T-helper 2 cell treated with Interferon-gamma antibody and Interleukin-4, amounts not matched to agents 5 μg/mL and 100 μg/mL, for 36 hours (primary cell): ENCODE data around the gene RELN.

Source experiments
- DNase-seq: peaks from one replicate; pipeline ENCODE4 v3.0.0; 2021; ENCODE audit warnings: low spot score
- H3K27ac Mint-ChIP-seq: one replicate; pipeline ENCODE4 v1.8.0; 2021; ENCODE audit warnings: mild to moderate bottlenecking, mixed read lengths
- H3K27me3 Mint-ChIP-seq: one replicate; pipeline ENCODE4 v1.8.0; 2021; ENCODE audit warnings: low read depth, mixed read lengths
- H3K36me3 Mint-ChIP-seq: one replicate; pipeline ENCODE4 v1.8.0; 2021; ENCODE audit warnings: low read depth, mixed read lengths
- H3K4me1 Mint-ChIP-seq: one replicate; pipeline ENCODE4 v1.8.0; 2021; ENCODE audit warnings: low read depth, mixed read lengths
- H3K4me3 Mint-ChIP-seq: one replicate; pipeline ENCODE4 v1.8.0; 2022; ENCODE audit warnings: mild to moderate bottlenecking, moderate library complexity, mixed read lengths
- H3K9me3 Mint-ChIP-seq: one replicate; pipeline ENCODE4 v1.8.0; 2021; ENCODE audit warnings: mixed read lengths

The RELN gene

GRCh38 chr7:104008107-104008506 lies 18.6 kb upstream of the RELN start:
- H3K27ac Mint-ChIP-seq = no peak overlapping the region
- no peaks in the 10 kb centered on the region for H3K36me3 Mint-ChIP-seq
- H3K9me3 Mint-ChIP-seq = no peaks in the 10 kb centered on the region
- H3K4me3 Mint-ChIP-seq = no peak overlapping the region
- DNase-seq = no peak
- peaks cover 2% of the 10 kb centered on the region for H3K27me3 Mint-ChIP-seq
- H3K4me1 Mint-ChIP-seq = no peaks in the 10 kb centered on the region

- Mint-ChIP-seq H3K27ac (no peak overlapping the region), H3K4me1 (no peaks in the 10 kb centered on the region), H3K4me3 (no peak overlapping the region), H3K9me3 (no peaks in the 10 kb centered on the region), H3K27me3 (peaks cover 2% of the 10 kb centered on the region), H3K36me3 (no peaks in the 10 kb centered on the region)
- no peak for DNase-seq
These were observed 18.2 kb upstream of the RELN start for GRCh38 chr7:104007614-104008013.

GRCh38 chr7:104005197-104005596 lies 15.7 kb upstream of the RELN start:
- H3K27me3 Mint-ChIP-seq = no peaks in the 10 kb centered on the region
- H3K27ac Mint-ChIP-seq = no peak overlapping the region
- no peaks in the 10 kb centered on the region for H3K36me3 Mint-ChIP-seq
- no peak for DNase-seq
- no peaks in the 10 kb centered on the region for H3K4me1 Mint-ChIP-seq
- H3K4me3 Mint-ChIP-seq = no peak overlapping the region
- no peaks in the 10 kb centered on the region for H3K9me3 Mint-ChIP-seq

GRCh38 chr7:103996639-103997038 lies 7.2 kb upstream of the RELN start:
- H3K27ac Mint-ChIP-seq = no peak overlapping the region
- H3K4me1 Mint-ChIP-seq = no peaks in the 10 kb centered on the region
- H3K4me3 Mint-ChIP-seq = no peak overlapping the region
- peaks cover 12% of the 10 kb centered on the region for H3K27me3 Mint-ChIP-seq
- H3K9me3 Mint-ChIP-seq = no peaks in the 10 kb centered on the region
- DNase-seq = no peak
- H3K36me3 Mint-ChIP-seq = no peaks in the 10 kb centered on the region

GRCh38 chr7:103996017-103996551 lies 6.6 kb upstream of the RELN start:
- Mint-ChIP-seq H3K4me1 (no peaks in the 10 kb centered on the region), H3K9me3 (no peaks in the 10 kb centered on the region), H3K27me3 (peaks cover 18% of the 10 kb centered on the region), H3K36me3 (no peaks in the 10 kb centered on the region), H3K27ac (no peak overlapping the region), H3K4me3 (no peak overlapping the region)
- DNase-seq = no peak

GRCh38 chr7:103995554-103995953 lies 6.1 kb upstream of the RELN start:
- no peak for DNase-seq
- Mint-ChIP-seq H3K9me3 (no peaks in the 10 kb centered on the region), H3K4me1 (peaks cover under 1% of the 10 kb centered on the region), H3K36me3 (no peaks in the 10 kb centered on the region), H3K27me3 (peaks cover 21% of the 10 kb centered on the region), H3K4me3 (no peak overlapping the region), H3K27ac (no peak overlapping the region)

GRCh38 chr7:103993551-103993950 lies 4.1 kb upstream of the RELN start:
- Mint-ChIP-seq H3K4me1 (peaks cover 5% of the 10 kb centered on the region), H3K36me3 (no peaks in the 10 kb centered on the region), H3K9me3 (no peaks in the 10 kb centered on the region), H3K4me3 (no peak overlapping the region), H3K27me3 (peaks cover 32% of the 10 kb centered on the region), H3K27ac (no peak overlapping the region)
- DNase-seq = no peak

- Mint-ChIP-seq H3K36me3 (no peaks in the 10 kb centered on the region), H3K4me3 (no peak overlapping the region), H3K9me3 (no peaks in the 10 kb centered on the region)
These were observed 1.9 kb upstream of the RELN start for GRCh38 chr7:103991406-103991805.

GRCh38 chr7:103990991-103991390 lies 1.5 kb upstream of the RELN start:
- peaks cover 51% of the 10 kb centered on the region for H3K27me3 Mint-ChIP-seq
- no peak for DNase-seq
- no peaks in the 10 kb centered on the region for H3K36me3 Mint-ChIP-seq
- peaks cover 5% of the 10 kb centered on the region for H3K4me1 Mint-ChIP-seq
- no peak overlapping the region for H3K27ac Mint-ChIP-seq
- H3K9me3 Mint-ChIP-seq = no peaks in the 10 kb centered on the region
- H3K4me3 Mint-ChIP-seq = no peak overlapping the region

More at GRCh38 chr7:103991406-103991805, 1.9 kb upstream of the RELN start:
- Mint-ChIP-seq H3K4me1 (peaks cover 5% of the 10 kb centered on the region), H3K27me3 (peaks cover 49% of the 10 kb centered on the region), H3K27ac (no peak overlapping the region)
- DNase-seq = no peak

GRCh38 chr7:103989785-103990767 lies 618 bp upstream of the RELN start:
- H3K4me3 Mint-ChIP-seq = peak overlapping the region; percentile 56
- peaks cover 59% of the 10 kb centered on the region for H3K27me3 Mint-ChIP-seq
- peaks cover 5% of the 10 kb centered on the region for H3K4me1 Mint-ChIP-seq
- DNase-seq = no peak
- H3K27ac Mint-ChIP-seq = no peak overlapping the region
- no peaks in the 10 kb centered on the region for H3K36me3 Mint-ChIP-seq
- H3K9me3 Mint-ChIP-seq = no peaks in the 10 kb centered on the region

GRCh38 chr7:103988468-103989199 lies 824 bp downstream of the RELN start:
- no peaks in the 10 kb centered on the region for H3K9me3 Mint-ChIP-seq
- H3K4me3 Mint-ChIP-seq = peak overlapping the region; percentile 19
- no peak overlapping the region for H3K27ac Mint-ChIP-seq
- H3K27me3 Mint-ChIP-seq = peaks cover 64% of the 10 kb centered on the region
- no peak for DNase-seq
- no peaks in the 10 kb centered on the region for H3K36me3 Mint-ChIP-seq
- H3K4me1 Mint-ChIP-seq = peaks cover 5% of the 10 kb centered on the region

- peaks cover 5% of the 10 kb centered on the region for H3K4me1 Mint-ChIP-seq
- no peak overlapping the region for H3K4me3 Mint-ChIP-seq
- DNase-seq = no peak
- H3K36me3 Mint-ChIP-seq = no peaks in the 10 kb centered on the region
- no peaks in the 10 kb centered on the region for H3K9me3 Mint-ChIP-seq
- no peak overlapping the region for H3K27ac Mint-ChIP-seq
- peaks cover 60% of the 10 kb centered on the region for H3K27me3 Mint-ChIP-seq
These were observed 2.0 kb downstream of the RELN start for GRCh38 chr7:103987451-103987850.

- H3K4me1 Mint-ChIP-seq = peaks cover 5% of the 10 kb centered on the region
- H3K27me3 Mint-ChIP-seq = peaks cover 51% of the 10 kb centered on the region
- H3K36me3 Mint-ChIP-seq = no peaks in the 10 kb centered on the region
- no peak for DNase-seq
- H3K27ac Mint-ChIP-seq = no peak overlapping the region
- no peaks in the 10 kb centered on the region for H3K9me3 Mint-ChIP-seq
- H3K4me3 Mint-ChIP-seq = no peak overlapping the region
These were observed 3.8 kb downstream of the RELN start for GRCh38 chr7:103985565-103986126.

- H3K27ac Mint-ChIP-seq = no peak overlapping the region
- H3K4me3 Mint-ChIP-seq = no peak overlapping the region
- H3K36me3 Mint-ChIP-seq = no peaks in the 10 kb centered on the region
- peaks cover 44% of the 10 kb centered on the region for H3K27me3 Mint-ChIP-seq
- DNase-seq = no peak
- H3K9me3 Mint-ChIP-seq = no peaks in the 10 kb centered on the region
- H3K4me1 Mint-ChIP-seq = no peaks in the 10 kb centered on the region
These were observed 5.4 kb downstream of the RELN start for GRCh38 chr7:103984050-103984449.
